ENCODE results near the gene L3MBTL4.
"Not testable (repeated sequence)": the region's sequence is repeated elsewhere in the genome, so short reads cannot be mapped to it uniquely, and the experiment has no call there.

L3MBTL4 gene

GRCh38 chr18:6413579-6414117 lies 1.1 kb downstream of the L3MBTL4 start:
- Mint-ChIP-seq H3K4me3 (peak overlapping the region; percentile 75), H3K27ac (peak overlapping the region; percentile 62), H3K27me3 (peaks cover 28% of the 10 kb centered on the region), H3K36me3 (no peaks in the 10 kb centered on the region), H3K9me3 (no peaks in the 10 kb centered on the region), H3K4me1 (peaks cover 23% of the 10 kb centered on the region)
- ATAC-seq, result no peak

GRCh38 chr18:6412933-6413472 lies 1.7 kb downstream of the L3MBTL4 start:
- H3K27me3 Mint-ChIP-seq, result peaks cover 28% of the 10 kb centered on the region
- H3K4me3 Mint-ChIP-seq, result peak overlapping the region; percentile 75
- H3K36me3 Mint-ChIP-seq, result no peaks in the 10 kb centered on the region
- H3K27ac Mint-ChIP-seq, result peak overlapping the region; percentile 49
- no peak for ATAC-seq
- H3K4me1 Mint-ChIP-seq, result peaks cover 23% of the 10 kb centered on the region
- no peaks in the 10 kb centered on the region for H3K9me3 Mint-ChIP-seq

GRCh38 chr18:6411382-6411781 lies 3.3 kb downstream of the L3MBTL4 start:
- no peak for ATAC-seq
- peaks cover 23% of the 10 kb centered on the region for H3K4me1 Mint-ChIP-seq
- no peaks in the 10 kb centered on the region for H3K36me3 Mint-ChIP-seq
- no peak overlapping the region for H3K4me3 Mint-ChIP-seq
- no peaks in the 10 kb centered on the region for H3K9me3 Mint-ChIP-seq
- peaks cover 27% of the 10 kb centered on the region for H3K27me3 Mint-ChIP-seq
- no peak overlapping the region for H3K27ac Mint-ChIP-seq

- Mint-ChIP-seq H3K27me3 (peaks cover 13% of the 10 kb centered on the region), H3K9me3 (no peaks in the 10 kb centered on the region), H3K36me3 (no peaks in the 10 kb centered on the region), H3K4me3 (no peak overlapping the region), H3K27ac (no peak overlapping the region), H3K4me1 (peaks cover 18% of the 10 kb centered on the region)
- ATAC-seq, result no peak
These were observed 4.8 kb downstream of the L3MBTL4 start for GRCh38 chr18:6409933-6410332.

GRCh38 chr18:6408543-6408942 lies 6.2 kb downstream of the L3MBTL4 start:
- peaks cover 15% of the 10 kb centered on the region for H3K4me1 Mint-ChIP-seq
- not testable (repeated sequence) for H3K36me3 Mint-ChIP-seq, H3K27me3 Mint-ChIP-seq, H3K4me3 Mint-ChIP-seq, H3K9me3 Mint-ChIP-seq, ATAC-seq, H3K27ac Mint-ChIP-seq

- ATAC-seq, result no peak
- Mint-ChIP-seq H3K4me3 (no peak overlapping the region), H3K4me1 (peaks cover under 1% of the 10 kb centered on the region), H3K9me3 (no peaks in the 10 kb centered on the region), H3K27ac (no peak overlapping the region), H3K36me3 (no peaks in the 10 kb centered on the region), H3K27me3 (no peaks in the 10 kb centered on the region)
These were observed 7.7 kb downstream of the L3MBTL4 start for GRCh38 chr18:6406910-6407470.

- H3K4me1 Mint-ChIP-seq, result no peaks in the 10 kb centered on the region
- H3K36me3 Mint-ChIP-seq, result no peaks in the 10 kb centered on the region
- no peak overlapping the region for H3K27ac Mint-ChIP-seq
- H3K4me3 Mint-ChIP-seq, result no peak overlapping the region
- no peaks in the 10 kb centered on the region for H3K27me3 Mint-ChIP-seq
- no peaks in the 10 kb centered on the region for H3K9me3 Mint-ChIP-seq
- no peak for ATAC-seq
These were observed 8.4 kb downstream of the L3MBTL4 start for GRCh38 chr18:6406075-6406909.

GRCh38 chr18:6405237-6406074 lies 9.3 kb downstream of the L3MBTL4 start:
- ATAC-seq, result no peak
- H3K4me3 Mint-ChIP-seq, result no peak overlapping the region

GRCh38 chr18:6404834-6405233 lies 9.9 kb downstream of the L3MBTL4 start:
- Mint-ChIP-seq H3K4me1 (no peaks in the 10 kb centered on the region), H3K4me3 (no peak overlapping the region), H3K27me3 (no peaks in the 10 kb centered on the region), H3K27ac (no peak overlapping the region), H3K9me3 (no peaks in the 10 kb centered on the region), H3K36me3 (no peaks in the 10 kb centered on the region)
- no peak for ATAC-seq

More at GRCh38 chr18:6405237-6406074, 9.3 kb downstream of the L3MBTL4 start:
- Mint-ChIP-seq H3K27me3 (no peaks in the 10 kb centered on the region), H3K9me3 (no peaks in the 10 kb centered on the region), H3K27ac (no peak overlapping the region), H3K36me3 (no peaks in the 10 kb centered on the region), H3K4me1 (no peaks in the 10 kb centered on the region)

- Mint-ChIP-seq H3K9me3 (no peaks in the 10 kb centered on the region), H3K4me3 (no peak overlapping the region), H3K4me1 (no peaks in the 10 kb centered on the region), H3K27me3 (no peaks in the 10 kb centered on the region), H3K27ac (no peak overlapping the region), H3K36me3 (no peaks in the 10 kb centered on the region)
- no peak for ATAC-seq
These were observed 13.0 kb downstream of the L3MBTL4 start for GRCh38 chr18:6401687-6402086.

GRCh38 chr18:6399776-6400175 lies 14.9 kb downstream of the L3MBTL4 start:
- Mint-ChIP-seq H3K27ac (no peak overlapping the region), H3K4me3 (no peak overlapping the region), H3K36me3 (no peaks in the 10 kb centered on the region), H3K9me3 (no peaks in the 10 kb centered on the region), H3K4me1 (no peaks in the 10 kb centered on the region), H3K27me3 (no peaks in the 10 kb centered on the region)
- no peak for ATAC-seq

GRCh38 chr18:6397931-6398566 lies 16.7 kb downstream of the L3MBTL4 start:
- H3K36me3 Mint-ChIP-seq, result no peaks in the 10 kb centered on the region
- no peak overlapping the region for H3K27ac Mint-ChIP-seq
- no peak for ATAC-seq
- H3K9me3 Mint-ChIP-seq, result peaks cover 6% of the 10 kb centered on the region
- H3K27me3 Mint-ChIP-seq, result no peaks in the 10 kb centered on the region
- no peaks in the 10 kb centered on the region for H3K4me1 Mint-ChIP-seq
- no peak overlapping the region for H3K4me3 Mint-ChIP-seq

- H3K27ac Mint-ChIP-seq, result no peak overlapping the region
- H3K4me1 Mint-ChIP-seq, result no peaks in the 10 kb centered on the region
- peaks cover 9% of the 10 kb centered on the region for H3K9me3 Mint-ChIP-seq
These were observed 17.9 kb downstream of the L3MBTL4 start for GRCh38 chr18:6396847-6397246.

GRCh38 chr18:6396276-6396675 lies 18.4 kb downstream of the L3MBTL4 start:
- Mint-ChIP-seq H3K27me3 (no peaks in the 10 kb centered on the region), H3K36me3 (no peaks in the 10 kb centered on the region), H3K4me3 (no peak overlapping the region), H3K4me1 (no peaks in the 10 kb centered on the region), H3K9me3 (peaks cover 14% of the 10 kb centered on the region), H3K27ac (no peak overlapping the region)
- ATAC-seq, result no peak

More at GRCh38 chr18:6396847-6397246, 17.9 kb downstream of the L3MBTL4 start:
- Mint-ChIP-seq H3K36me3 (no peaks in the 10 kb centered on the region), H3K4me3 (no peak overlapping the region), H3K27me3 (no peaks in the 10 kb centered on the region)
- no peak for ATAC-seq
